C4-2B (cell line): ENCODE results near the gene MAPK8IP3.

Experiments used
- CTCF ChIP-seq: fragments of 450-650 bp; conservative IDR thresholded peaks from 2 replicates; pipeline ENCODE4 v1.5.1; 2017; ENCODE audit warnings: mild to moderate bottlenecking
- ZFX ChIP-seq: fragments of 450-650 bp; IDR thresholded peaks from 2 replicates; pipeline ENCODE4 v1.6.1; 2017

GRCh38 chr16:1782408-1783264 lies 76.6 kb downstream of the MAPK8IP3 start, which contains the start of the genes NUBP2 and SPSB3:
- TF ChIP-seq CTCF (no peak), ZFX (peak; percentile 55; the same call in 1 of the 2 replicates)
